Fibroblast of the aortic adventitia (primary cell): ENCODE results near the gene PSPH. TPM values are rescaled to one million over a fixed set of nuclear protein-coding genes. Genes with fewer than 3 reads are reported as not detected.
"Not testable (repeated sequence)": the region's sequence is repeated elsewhere in the genome, so short reads cannot be mapped to it uniquely, and the experiment has no call there.

Experiments used
- DNase-seq: peaks from one replicate; pipeline ENCODE4 v3.0.0-alpha.2; 2010; ENCODE audit warnings: low read depth
- H3K4me3 ChIP-seq: 2 replicates; pipeline ENCODE4 v1.5.1; 2011; ENCODE audit warnings: low read depth, mild to moderate bottlenecking, control low read depth, low read length, moderate library complexity
- total RNA-seq: library from RNA; depleted of rRNA; stranded (reverse); fragments of >200 nt; gene quantifications from 2 replicates; pipeline ENCODE4 v1.2.3, GENCODE V29; 2012; ENCODE audit warnings: low replicate concordance
- TF ChIP-seq, protein P1 (sequence below): IDR thresholded peaks from 2 replicates; pipeline ENCODE4 v1.5.1; 2011; ENCODE audit warnings: mild to moderate bottlenecking, low read length, control low read depth, inconsistent platforms; ENCODE audit not compliant: insufficient read depth

PSPH gene
- total RNA-seq = 48.8 and 84.3 TPM in 2 replicates

DNA sequence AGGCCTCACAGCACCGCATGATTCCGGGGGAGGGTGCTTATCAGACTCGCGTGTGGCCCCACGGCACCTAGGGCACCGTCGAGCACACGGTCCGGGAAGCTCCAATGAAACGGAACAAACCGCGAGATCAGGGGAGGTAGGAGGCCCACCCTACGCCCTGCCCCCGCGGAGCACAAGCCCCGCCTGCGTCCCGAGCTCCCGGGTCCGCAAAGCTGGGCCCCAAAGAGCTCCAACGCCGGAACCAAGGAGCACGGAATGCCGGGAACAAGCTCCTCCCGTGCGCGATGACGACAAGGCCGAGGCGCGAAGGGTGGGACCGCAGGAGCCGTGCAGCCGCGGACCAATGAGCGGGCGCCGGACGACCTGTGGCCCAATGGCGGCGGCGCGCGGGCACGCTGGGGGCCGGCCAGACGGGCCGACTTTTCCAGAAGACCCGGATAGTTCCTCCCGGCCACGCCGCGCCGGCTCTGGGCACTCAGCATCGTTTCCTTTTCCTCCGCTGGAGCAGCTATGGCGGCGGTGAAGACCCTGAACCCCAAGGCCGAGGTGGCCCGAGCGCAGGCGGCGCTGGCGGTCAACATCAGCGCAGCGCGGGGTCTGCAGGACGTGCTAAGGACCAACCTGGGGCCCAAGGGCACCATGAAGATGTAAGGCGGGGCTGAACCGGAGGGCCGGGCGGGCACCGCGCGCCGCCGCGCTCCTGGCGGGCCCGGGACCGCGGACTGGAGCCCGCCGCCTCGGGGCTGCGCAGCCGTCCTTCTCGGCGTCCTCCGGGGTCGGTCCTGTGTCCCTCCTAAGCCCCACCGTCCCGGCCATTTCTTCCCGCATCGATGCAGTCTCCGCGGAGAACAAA is at the start of gene PSPH, which contains the start of gene CCT6A:
TSS of gene PSPH (minus strand) at position 106 of the 853 bp plus-strand sequence. CDS start 30,232 bp downstream, outside the sequence.
TSS of gene CCT6A (plus strand) at position 427 of the 853 bp plus-strand sequence. CDS start at position 511, 84 bp downstream.
- DNase-seq = peak; percentile 97
- peak within 1 kb of the TSS; percentile 92 for H3K4me3 ChIP-seq
- TF ChIP-seq, protein P1, sequence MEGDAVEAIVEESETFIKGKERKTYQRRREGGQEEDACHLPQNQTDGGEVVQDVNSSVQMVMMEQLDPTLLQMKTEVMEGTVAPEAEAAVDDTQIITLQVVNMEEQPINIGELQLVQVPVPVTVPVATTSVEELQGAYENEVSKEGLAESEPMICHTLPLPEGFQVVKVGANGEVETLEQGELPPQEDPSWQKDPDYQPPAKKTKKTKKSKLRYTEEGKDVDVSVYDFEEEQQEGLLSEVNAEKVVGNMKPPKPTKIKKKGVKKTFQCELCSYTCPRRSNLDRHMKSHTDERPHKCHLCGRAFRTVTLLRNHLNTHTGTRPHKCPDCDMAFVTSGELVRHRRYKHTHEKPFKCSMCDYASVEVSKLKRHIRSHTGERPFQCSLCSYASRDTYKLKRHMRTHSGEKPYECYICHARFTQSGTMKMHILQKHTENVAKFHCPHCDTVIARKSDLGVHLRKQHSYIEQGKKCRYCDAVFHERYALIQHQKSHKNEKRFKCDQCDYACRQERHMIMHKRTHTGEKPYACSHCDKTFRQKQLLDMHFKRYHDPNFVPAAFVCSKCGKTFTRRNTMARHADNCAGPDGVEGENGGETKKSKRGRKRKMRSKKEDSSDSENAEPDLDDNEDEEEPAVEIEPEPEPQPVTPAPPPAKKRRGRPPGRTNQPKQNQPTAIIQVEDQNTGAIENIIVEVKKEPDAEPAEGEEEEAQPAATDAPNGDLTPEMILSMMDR = no peak

GRCh38 chr7:56099653-56100052 is 48.4 kb upstream of the PSPH start:
- TF ChIP-seq, protein P1 = no peak
- no peak for DNase-seq
- H3K4me3 ChIP-seq = no peak overlapping the region

GRCh38 chr7:56098187-56099008 is 47.2 kb upstream of the PSPH start:
- not testable (repeated sequence) for DNase-seq, H3K4me3 ChIP-seq

- DNase-seq = peak; percentile 98
- H3K4me3 ChIP-seq = no peak overlapping the region
- TF ChIP-seq, protein P1 = no peak
Measured at GRCh38 chr7:56097700-56098099, 46.5 kb upstream of the PSPH start.

DNA sequence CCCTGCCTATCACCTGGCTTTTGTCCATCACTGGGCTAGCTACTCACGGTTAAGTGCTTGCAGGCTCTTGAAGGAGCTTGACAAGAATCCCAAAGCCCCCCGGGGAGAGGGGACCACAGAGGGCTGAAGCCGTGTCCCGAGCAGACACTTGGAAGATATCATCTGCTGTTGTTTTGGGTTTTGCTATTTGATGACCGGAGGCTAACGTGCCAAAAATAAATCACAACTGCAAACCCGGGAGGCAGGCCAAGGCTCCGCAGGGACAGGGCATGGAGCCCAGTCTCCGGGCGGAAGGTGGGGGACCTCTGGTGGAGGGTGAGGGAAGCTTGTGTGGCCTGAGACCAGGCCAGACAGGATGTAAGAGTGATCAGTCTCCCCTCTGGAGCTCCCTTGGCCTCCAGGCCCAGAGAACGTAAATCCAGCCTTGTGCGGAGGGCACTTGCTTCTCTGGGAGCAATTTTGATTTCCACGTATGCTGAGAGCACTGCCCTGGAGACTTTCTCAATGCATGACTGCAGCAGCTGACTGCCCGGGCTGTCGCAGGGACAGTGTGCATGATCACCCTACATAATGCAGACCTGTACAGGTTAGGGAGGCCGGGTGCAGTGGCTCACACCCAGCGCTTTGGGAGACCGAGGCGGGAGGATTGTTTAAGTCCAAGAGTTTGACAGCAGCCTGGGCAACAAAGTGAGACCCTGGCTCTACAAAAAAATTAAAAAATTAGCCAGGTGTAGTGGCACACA is 41.7 kb upstream of the PSPH start, which contains the start of gene PHKG1:
TSS of gene PHKG1 (minus strand) at position 164 of the 743 bp plus-strand sequence. CDS start 4,011 bp downstream, outside the sequence.
- peak; percentile 91 for DNase-seq
- peak within 1 kb of the TSS; percentile 2 for H3K4me3 ChIP-seq
- TF ChIP-seq, protein P1 = peak; percentile 77

- peak overlapping the region; percentile 2 for H3K4me3 ChIP-seq
- DNase-seq = not testable (repeated sequence)
Measured at GRCh38 chr7:56092388-56092787, 41.1 kb upstream of the PSPH start.

DNA sequence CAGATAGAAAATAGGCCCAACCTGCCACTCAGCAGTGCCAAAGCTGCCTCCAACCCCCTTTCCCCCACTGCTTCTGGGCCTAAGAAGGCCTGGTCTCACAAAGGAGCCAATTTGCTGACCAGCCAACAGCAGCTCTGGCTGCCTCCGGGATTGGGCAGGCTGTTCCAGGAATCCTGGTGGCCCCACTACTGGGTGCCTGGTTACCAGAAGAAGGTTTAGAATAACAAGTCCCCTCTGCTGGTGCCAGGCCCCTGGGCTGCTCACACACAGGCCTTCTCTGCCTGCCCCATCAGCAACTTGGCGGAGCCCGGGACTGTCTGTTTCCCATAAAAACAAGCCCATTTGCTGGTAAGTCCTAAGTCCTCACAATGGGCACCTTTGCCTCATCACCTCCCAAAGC is 40.3 kb upstream of the PSPH start:
- TF ChIP-seq, protein P1 = no peak
- DNase-seq = peak; percentile 68

More for the DNA sequence above, 40.3 kb upstream of the PSPH start:
- H3K4me3 ChIP-seq = no peak overlapping the region
